ENCODE measurements around the gene HECTD3.
"Not testable (repeated sequence)": the region's sequence is repeated elsewhere in the genome, so short reads cannot be mapped to it uniquely, and the experiment has no call there.

Gene HECTD3

DNA sequence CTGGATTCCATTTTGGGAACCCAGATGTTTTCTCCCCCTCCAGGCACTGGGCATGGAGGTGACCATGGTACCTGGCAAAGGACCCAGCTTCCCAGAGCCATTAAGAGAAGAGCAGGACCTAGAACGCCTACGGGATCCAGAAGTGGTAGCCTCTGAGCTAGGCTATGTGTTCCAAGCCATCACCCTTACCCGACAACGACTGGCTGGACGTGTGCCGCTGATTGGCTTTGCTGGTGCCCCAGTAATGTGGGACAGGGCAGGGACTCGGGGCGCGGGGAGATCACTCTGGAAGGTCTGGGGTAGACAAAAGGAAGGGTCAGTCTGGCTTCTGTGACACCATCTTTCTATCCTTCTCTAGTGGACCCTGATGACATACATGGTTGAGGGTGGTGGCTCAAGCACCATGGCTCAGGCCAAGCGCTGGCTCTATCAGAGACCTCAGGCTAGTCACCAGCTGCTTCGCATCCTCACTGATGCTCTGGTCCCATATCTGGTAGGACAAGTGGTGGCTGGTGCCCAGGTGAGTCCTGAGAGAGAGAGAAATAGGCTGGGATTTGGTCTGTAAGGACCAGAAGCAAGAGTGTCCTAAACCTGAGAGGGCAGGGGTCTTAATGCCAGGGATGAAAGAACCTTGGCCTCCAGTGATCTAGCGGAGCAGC is 2.6 kb upstream of the HECTD3 start:
- DNase-seq, result no peak

DNA sequence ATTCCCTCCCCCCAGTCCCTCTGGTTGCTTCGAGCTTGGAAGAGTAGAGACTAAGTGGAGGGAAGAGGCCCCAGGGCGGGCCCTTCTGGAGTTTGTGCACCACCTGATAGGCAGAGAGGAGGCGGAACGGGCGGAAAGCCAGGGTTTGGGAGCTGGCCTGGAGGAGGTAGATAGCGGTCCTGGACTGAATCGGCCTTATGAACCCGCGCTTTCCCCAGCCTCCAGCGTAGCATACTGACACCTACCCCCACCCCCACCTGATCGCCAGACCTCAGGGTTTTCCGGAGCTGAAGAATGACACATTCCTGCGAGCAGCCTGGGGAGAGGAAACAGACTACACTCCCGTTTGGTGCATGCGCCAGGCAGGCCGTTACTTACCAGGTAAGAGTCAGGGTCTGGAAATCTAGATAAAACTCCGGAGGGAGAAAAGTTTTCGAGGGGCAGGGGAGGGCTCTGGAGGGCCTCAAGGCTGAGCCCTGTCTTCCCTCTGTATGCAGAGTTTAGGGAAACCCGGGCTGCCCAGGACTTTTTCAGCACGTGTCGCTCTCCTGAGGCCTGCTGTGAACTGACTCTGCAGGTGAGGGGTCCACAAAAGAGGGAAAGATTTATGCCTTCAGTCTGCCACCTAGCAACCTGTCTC is 1.6 kb upstream of the HECTD3 start:
- peak; percentile 50 to 76 (median 66) for DNase-seq

DNA sequence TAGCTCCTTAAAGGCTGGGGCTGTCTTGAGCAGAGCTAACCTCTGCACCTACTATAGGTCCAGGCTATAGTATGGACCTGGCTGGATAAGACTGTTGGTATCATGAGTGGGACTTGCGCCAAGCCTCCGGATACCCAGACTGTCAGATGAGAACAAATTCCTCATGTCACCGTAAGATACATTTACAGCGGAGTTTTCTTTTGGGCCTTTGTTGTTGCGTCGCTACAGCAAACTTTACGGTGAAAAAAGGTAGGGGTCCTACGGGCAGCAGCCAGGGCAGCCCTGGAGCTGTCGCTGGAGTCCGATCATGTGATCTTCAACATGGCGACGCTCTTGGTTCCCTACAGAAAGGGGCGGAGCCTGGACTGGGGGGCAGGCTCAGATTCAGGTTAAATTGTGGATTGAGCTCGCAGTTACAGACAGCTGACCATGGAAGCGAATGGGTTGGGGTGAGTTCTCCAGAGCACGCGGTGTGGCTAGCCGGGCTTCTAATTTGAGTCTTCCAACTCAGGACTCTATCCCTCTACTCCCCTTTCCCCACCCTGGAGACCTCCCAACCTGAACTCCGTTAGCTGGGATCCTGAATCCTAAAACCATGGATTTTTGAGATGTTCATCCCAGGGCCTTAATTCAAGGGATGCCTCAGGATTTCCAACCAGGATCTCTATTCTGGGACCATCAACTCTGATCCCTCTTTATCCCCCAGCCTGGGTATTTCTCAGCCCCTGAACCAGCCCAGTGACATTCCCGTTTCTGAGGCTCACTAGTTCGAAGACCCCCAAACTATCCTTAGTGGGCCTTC is 914 bp upstream of the HECTD3 start, which contains the start of gene UROD:
Gene UROD (plus strand): TSS at position 418 of the 802 bp plus-strand sequence. CDS start 12 bp downstream, at position 430.
- DNase-seq, result peak; percentile 96 to 98 (median 98)

DNA sequence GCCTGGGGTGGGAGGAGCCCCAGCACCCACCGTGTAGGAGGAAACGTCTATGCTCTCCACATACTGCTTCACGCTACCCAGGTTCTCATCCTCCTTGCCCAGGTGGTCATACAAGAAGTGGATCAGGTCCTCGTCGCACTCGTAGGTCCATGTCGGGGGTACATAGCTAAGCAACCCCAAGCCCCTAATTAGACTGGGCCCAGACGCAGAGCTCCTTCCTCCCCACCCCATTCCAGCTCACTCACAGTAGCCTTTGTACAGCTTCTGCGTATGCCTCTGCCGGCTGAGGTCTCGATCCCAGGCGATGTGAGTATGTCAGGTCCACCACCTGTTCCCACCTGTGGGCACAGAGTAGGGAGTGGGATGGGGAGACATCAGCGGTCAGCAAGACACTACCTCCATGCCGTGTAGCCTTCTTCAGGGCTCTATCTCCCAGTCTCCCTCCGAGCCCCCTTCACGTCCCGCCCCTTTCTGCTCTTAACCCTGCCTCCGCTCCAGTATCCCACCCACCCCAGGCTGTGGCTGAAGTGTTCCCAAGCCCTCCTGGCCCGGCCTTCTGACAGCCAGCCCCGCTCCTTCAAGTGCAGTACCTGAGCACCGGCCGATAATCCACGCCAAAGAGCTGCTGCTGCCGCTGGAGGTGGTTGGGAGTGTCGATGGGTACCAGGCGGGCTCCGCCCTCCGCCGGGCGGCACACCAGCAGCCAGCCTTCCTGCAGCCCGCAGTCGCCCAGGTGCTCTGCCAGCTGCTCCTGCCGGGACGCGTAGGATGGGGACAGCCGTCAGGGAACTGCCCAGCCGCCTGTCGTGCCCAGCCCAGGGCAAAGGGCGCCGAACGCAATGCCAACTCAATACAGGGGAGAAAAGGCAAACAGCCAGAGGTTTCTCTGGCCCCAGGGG is 919 bp downstream of the HECTD3 start:
- DNase-seq, result peak in 1 of 4 experiments; percentile 27

DNA sequence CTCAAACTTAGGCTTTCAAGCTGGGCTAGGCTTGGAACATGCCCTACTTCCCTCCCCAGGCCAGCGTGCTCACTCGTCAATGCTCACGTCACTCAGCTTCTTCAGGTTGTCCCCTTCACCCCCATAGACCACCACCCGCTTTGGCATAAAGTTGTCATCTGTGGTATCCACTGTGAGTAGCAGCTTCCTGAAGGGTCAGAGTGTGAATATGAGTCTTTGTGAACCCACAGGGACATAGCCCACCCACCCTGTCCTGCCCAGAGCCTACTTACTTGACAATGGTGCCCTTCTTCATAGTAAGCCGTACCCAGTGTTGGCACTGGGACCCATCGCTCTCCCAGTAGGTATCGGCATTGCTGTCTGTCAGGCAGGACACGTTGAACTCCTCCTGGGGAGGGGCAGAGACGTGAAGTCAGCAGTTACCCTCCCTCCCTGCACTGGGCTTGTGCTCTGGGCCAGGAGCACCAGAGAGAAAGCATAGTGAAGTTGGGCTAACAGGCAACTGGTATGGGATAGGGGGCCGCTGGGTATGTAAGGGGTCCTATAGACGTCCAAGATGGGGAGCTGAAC is 1.7 kb downstream of the HECTD3 start:
- no peak for DNase-seq

DNA sequence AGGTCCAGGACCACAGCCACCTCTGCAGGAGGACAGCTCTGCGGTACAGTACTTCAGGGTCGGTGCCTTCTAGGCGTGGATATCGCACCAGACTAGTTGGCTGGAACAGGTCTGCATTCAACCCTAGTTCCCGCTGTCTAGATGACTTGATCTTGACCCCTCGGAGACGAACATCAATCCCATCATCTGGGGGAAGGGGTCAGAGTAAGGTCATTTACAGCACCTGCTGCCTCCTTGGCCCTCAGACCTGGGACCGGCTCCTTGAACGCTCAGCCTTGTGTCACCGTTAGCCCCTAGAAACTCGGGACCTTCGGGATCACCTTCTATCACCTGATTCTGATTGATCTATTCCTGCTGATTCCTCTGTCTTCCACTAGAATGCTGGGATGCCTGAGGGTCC is 2.6 kb downstream of the HECTD3 start:
- DNase-seq, result no peak

DNA sequence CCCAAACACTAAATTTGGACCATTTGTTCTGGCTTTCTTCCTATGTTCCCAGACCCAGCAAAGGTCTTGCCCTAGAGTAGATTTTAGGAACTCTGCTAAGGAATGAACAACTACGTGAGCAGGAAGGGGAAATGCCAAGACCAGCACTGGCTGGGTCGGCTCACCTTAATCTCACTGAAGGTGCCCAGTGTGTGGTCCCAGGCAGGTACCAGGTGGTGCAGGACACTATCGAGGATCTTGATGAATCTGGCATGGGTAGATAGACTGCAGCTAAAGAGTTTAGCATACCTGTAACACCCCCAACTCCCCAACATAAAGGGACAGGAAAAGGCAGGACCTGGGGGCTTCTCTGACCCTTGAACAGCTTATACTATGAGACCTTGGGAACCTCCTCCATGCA is 3.0 kb downstream of the HECTD3 start:
- no peak for DNase-seq

DNA sequence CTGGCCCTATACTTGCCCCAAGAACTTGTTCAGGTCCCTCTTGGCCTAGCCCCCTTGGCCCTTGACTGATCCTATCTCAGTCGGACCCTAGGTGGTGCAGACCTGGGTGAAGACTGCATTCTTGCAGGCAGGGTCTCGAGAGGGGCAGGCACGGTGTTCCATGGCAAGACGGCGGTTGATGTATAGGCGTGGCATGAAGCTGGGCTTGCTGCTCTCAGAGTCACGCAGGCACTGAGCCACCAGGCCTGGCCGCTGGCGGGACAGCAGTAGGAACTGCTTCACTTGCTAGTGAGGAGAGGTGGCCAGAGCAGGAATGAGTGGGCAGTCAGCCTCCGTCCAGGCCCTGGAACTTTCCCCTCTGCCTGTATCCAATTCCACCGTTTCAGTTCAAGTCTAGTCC is 3.8 kb downstream of the HECTD3 start:
- no peak for DNase-seq

DNA sequence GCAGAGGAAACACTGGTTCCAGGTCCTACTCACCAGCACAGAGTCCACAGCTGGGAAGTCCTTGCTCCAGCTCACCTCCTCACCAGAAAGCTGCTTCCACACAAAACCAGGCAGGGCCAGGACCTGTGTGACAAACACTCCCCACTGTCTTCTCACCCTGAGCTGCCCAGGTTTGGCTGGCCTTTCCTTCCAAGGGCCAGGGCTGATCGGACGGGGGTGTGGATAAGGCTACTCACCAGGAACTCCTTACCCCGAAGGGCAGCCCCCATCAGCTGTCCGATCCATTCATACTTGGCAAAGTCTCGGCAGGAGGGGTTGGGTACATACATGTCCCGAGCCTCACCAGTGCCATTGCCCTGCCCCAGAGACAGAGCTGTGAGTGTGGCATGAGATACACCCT is 5.4 kb downstream of the HECTD3 start:
- no peak for DNase-seq

DNA sequence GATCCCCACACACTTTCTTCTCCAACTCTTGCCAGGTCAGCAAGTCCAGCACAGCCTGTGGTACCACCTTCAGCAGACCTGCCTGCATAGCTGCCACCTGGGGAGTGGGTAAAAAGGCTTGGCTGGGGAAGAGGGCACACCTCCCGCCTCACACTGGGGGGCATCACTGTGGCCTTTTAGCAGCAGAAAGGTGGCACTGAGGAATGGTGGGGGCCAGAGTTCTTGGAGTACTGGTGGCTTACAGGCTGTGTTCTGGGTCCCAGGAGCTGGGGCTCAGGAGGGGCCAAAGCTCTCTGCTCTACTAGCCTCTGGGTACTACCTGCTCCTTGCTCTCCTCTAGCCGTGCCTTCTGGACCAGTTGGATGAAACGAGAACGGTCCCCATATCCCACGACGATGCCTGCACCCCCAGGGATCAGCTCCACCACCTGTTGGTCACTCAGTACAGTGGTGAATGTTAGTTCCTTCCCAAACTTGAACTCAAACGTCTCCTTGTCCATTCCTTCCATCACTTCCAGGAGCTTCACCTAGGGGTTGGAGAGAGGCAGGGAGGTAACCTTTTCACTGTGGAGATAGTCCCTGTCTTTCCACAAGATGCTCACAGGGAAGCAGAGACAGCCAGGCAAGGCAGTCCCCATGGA is 6.7 kb downstream of the HECTD3 start:
- DNase-seq, result no peak

DNA sequence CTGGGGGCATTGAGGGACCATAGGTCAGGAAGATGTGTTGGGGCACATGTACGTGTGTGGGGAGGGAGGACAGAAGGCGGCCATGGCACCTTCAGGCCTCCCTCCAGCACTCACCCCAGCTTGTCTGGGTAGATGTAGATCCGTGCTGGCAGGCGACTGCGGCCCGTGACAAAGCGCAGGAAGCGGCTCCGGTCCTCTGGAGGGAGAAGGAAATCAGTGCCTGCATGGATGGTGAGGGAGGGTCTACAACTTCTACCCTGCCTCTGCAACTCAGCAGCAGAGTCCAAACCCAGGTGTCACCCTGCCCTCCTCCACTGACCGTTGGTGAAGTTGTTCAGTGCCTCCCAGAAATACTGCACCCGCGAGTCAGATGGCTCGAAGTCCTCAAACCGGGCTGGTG is 7.4 kb downstream of the HECTD3 start:
- DNase-seq, result no peak

DNA sequence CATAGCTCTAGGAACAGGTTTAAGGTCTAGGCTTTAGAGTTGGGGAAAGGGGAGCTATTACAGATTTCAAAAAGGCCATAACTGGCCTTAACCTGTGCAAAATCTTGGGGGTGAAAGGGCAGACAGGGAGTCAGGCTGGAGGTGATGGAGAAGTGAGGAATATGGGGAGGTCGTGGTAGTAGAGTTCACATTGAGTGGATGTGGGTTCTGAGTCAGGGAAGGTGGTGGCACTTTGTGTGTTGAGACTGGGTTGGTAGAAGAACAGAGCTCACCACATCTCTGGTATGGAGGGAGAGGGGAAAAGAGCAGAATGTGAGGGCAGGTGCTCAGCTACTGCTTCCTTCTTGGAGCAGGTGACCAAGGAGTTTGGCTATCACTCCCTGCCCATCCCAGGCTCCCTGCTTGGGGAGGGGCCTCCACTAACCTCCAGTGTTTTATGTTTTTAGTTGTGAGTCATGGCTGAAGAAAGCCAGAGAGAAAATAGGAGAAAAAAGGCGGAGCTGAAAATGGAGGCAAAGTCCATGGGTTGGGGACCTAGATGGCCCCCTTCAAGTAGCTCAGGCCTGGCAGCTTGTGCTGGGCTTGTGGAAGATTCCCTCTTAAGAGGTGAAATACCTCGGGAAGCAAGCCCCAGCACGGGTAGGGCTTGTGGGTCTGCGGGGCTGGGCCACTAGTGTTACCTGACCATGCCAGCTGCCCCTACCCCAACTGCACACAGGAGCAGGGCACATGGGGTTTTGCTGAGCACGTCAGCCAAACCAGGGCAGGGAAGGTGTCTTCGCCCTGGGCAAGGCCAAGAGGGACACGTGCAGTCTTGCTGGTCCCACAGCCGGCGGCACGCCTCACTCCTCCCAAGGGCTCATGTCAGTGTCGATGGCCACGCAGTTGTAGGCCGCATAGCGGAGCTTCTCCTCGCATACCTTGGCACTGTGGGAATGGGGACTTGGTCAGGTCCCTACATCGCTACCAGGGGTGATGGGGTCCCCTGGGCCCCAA is 8.2 kb downstream of the HECTD3 start:
- DNase-seq, result no peak

DNA sequence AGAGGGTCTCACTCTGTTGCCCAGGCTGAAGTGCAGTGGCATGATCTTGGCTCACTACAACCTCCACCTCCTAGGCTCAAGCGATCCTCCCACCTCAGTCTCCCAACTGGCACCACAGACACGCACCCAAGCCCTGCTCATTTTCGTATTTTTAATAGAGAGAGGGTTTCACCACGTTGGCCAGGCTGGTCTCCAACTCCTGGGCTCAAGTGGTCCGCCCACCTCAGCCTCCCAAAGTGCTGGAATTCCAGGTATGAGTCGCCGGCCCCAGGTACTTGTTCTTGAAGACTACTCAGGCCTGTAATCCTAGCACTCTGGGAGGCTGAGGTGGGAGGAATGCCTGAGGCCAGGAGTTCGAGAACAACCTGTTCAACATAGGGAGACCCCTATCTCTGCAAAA is 9.5 kb downstream of the HECTD3 start:
- not testable (repeated sequence) for DNase-seq

DNA sequence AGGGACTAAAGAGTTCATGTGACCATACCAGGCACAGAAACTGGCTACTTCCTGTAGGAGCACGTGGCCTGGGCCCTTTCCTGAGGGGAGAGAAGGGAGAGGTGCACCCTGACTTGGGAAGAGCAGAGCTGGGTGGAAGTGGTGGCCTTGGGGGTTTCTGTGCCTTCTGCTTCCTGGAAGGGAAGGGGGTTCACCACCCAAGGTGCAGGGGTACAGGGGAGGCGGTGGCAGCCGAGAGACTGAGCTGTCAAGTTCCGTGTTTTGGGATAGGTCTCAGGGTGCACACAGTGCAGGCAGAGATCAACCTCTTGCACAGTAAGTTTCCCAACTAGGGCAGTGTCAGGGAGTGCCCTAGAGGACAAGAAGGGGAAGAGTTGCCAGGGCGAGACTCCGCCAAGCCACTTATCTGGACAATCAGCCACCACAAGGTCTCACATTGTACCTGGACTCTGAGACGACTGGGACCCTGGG is 10.1 kb downstream of the HECTD3 start:
- DNase-seq, result peak; percentile 59 to 84 (median 78)

DNA sequence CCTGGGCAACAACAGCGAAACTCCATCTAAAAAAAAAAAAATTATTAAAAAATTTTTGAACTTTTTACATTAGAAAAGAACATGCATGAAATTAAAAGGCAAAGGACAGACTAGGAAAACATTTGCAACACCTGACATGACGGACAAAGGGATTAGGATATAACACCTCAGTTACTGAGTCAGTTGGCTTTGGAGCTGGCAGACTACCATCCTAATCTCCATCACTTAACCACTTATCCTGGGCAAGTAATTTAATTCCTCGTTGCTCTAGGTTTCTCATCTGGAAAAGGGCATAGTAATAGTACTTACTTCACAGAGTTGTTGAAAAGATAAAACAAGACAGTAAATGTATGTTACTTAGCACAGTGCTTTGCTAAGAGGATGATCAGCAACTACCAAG is 11.9 kb downstream of the HECTD3 start:
- DNase-seq, result no peak

DNA sequence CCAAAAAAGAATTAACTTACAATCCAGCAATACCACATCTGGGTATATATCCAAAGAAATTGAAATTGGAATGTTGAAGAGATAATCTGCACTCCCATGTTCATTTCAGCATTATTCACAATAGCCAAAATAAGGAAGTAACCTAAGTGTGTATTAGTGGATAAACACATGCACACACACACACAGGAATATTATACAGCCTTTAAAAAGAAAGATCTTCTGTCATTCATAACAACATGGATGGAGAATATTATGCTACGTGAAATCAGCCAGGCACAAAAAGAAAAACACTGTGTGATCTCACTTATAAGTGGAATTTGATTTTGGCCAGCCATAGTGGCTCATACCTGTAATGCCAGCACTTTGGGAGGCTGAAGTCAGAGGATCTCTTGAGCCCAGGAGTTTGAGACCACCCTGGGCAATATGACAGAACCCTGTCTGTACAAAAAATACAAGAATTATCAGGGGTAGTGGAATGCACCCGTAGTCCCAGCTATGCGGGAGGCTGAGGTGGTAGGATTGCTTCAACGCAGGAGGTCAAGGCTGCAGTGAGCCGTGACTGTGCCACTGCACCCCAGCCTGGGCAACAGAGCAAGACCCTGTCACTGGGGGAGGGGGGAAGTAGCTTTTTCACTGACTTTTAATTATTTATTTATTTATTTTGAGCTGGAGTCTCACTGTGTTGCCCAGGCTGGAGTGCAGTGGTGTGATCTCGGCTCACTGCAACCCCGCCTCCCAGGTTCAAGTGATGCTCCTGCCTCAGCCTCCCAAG is 15.5 kb downstream of the HECTD3 start:
- DNase-seq, result no peak

DNA sequence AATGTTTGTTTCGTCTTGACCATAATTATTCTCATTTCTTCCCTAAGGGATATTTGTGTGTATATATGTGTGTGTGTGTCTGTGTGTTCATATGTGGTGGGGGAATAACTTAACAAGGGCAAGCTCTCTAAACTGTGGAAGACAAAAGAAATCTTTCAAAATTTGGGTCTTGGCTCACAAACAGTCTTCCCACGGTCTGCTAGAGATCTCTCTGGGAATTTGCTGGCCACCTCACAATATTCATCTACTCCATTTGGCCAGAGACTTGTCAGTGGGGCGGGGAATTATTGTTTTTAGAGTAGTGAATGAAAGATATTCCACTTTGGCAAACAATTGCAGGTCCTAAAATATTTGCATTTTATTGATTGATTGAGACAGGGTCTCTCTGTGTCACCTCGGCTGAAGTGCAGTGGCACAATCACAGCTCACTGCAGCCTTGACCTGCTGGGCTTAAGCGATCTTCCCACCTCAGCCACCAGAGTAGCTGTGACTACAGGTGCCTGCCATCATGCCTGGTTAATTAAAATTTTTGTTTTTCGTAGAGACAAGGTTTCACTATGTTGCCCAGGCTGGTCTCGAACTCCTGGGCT is 16.7 kb downstream of the HECTD3 start:
- no peak for DNase-seq

DNA sequence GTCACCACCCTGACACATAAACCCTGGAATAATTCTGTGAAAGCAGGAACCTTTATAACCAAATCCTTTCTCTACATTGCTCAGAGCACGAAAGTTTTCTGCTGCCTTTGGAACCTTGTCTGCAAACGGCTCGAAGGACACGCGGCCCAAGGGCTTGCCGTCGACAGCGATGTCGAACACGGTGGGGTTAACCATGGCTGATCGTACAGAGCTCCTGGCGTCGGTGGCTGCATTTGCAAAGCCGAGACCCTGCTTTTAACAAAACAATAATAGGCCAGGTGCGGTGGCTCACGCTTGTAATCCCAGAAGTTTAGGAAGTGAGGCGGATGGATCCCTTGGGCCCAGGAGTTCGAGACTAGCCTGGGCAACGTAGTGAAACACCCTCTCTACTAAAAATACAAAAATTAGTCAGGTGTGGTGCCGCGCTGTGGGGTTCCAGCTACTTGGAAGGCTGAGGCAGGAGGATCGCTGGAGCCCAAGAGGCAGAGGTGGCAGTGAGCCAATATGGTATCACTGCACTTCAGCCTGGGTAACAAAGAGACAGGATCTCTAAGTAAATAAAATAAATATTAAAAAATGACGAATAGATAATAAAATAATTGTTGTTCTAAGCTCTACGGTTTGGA is 22.5 kb downstream of the HECTD3 start:
- no peak for DNase-seq
